Lung (tissue), 12 donors: ENCODE results near the gene RPRD1B. TPM values are rescaled to one million over a fixed set of nuclear protein-coding genes. Genes with fewer than 3 reads are reported as not detected.
A peak's percentile ranks its signal among the peaks of the same experiment; 100 is the strongest.

Experiments
- ATAC-seq: fragments of 200-7000 bp; cut with Tn5 transposase; one replicate; pipeline ENCODE4 v1.9.1; 2020; ENCODE audit warnings: moderate number of reproducible peaks; ENCODE audit not compliant: insufficient read depth, low FRiP score
- DNase-seq, 3 donors: peaks; one replicate each; pipeline ENCODE4 v3.0.0-alpha.2; 2013 to 2017
- H3K27ac ChIP-seq, 2 donors: one replicate each; pipeline ENCODE4 v1.5.1; 2013; ENCODE audit warnings: mild to moderate bottlenecking in 2 of 2, moderate library complexity in 2 of 2, control low read depth in 1 of 2, inconsistent platforms in 1 of 2, low read depth in 1 of 2, low read length in 1 of 2
- H3K27me3 ChIP-seq, 3 donors: one replicate each; pipeline ENCODE4 v1.5.1; 2013; ENCODE audit warnings: low read length in 2 of 3; ENCODE audit not compliant: control insufficient read depth in 3 of 3, insufficient read depth in 3 of 3
- H3K36me3 ChIP-seq, 4 donors: one replicate each; pipeline ENCODE4 v1.5.1; 2013; ENCODE audit warnings: low read length in 4 of 4, mild to moderate bottlenecking in 1 of 4, moderate library complexity in 1 of 4; ENCODE audit not compliant: control insufficient read depth in 4 of 4, insufficient read depth in 4 of 4
- H3K4me1 ChIP-seq, 5 donors: one replicate each; pipeline ENCODE4 v1.5.1; 2013; ENCODE audit warnings: low read length in 5 of 5, mild to moderate bottlenecking in 2 of 5, moderate library complexity in 1 of 5; ENCODE audit not compliant: control insufficient read depth in 5 of 5, insufficient read depth in 5 of 5
- H3K4me3 ChIP-seq: one replicate; pipeline ENCODE4 v1.5.1; 2013; ENCODE audit warnings: mild to moderate bottlenecking, control low read depth, moderate library complexity
- H3K9ac ChIP-seq, 2 donors: one replicate each; pipeline ENCODE4 v1.5.1; 2013; ENCODE audit warnings: low read length in 2 of 2, control low read depth in 1 of 2; ENCODE audit not compliant: insufficient read depth in 1 of 2
- H3K9me3 ChIP-seq, 4 donors: one replicate each; pipeline ENCODE4 v1.5.1; 2013; ENCODE audit warnings: low read length in 3 of 4, mild to moderate bottlenecking in 1 of 4, moderate library complexity in 1 of 4; ENCODE audit not compliant: control insufficient read depth in 4 of 4, insufficient read depth in 3 of 4
- CTCF ChIP-seq: IDR thresholded peaks from 2 replicates; pipeline ENCODE4 v1.5.1; 2012; ENCODE audit warnings: mild to moderate bottlenecking; ENCODE audit errors: control extremely low read depth, extremely low read depth
- WGBS, 2 donors: extraction: QIAGEN DNeasy Blood & Tissue Kit; methylation state at CpG; one replicate each; pipeline ENCODE4 v1.1.7; 2013; 5-methylcytosine and 5-hydroxymethylcytosine counted together
- polyA plus RNA-seq, 2 donors: library from polyadenylated mRNA; stranded (reverse); fragments of 200-250 nt; gene quantifications; one replicate each; pipeline ENCODE4 v1.2.1, GENCODE V29; 2013
- total RNA-seq, 2 donors: library from RNA; depleted of rRNA in 1 of 2; stranded (reverse); fragments of >200 nt in 1 of 2; gene quantifications; one replicate each; pipeline ENCODE4 v1.2.1, GENCODE V29; 2014 to 2021
- donor health status: control.
- donor health status: control.
- donor health status: Bipolar disorder and iron deficiency.
- donor health status: healthy.
- donor health status: DM: yes; HTN: yes; CAD: no.

Gene RPRD1B
- total and polyA plus RNA-seq, 4 donors = 6.8 to 58.6 (median 26.6) TPM

- Histone ChIP-seq H3K9ac (no peak overlapping the region), H3K36me3 (peaks cover 14 to 36% (median 28%) of the 10 kb centered on the region in 4 donors), H3K4me3 (no peak overlapping the region), H3K27ac (no peak overlapping the region), H3K27me3 (no peaks in the 10 kb centered on the region), H3K9me3 (no peaks in the 10 kb centered on the region), H3K4me1 (peaks cover 0 to 14% (median 3%) of the 10 kb centered on the region in 5 donors)
- TF ChIP-seq CTCF = peak; percentile 68
- WGBS, 2 donors = 27 to 31% methylated on average over 7 of the region's 7 CpGs
- ATAC-seq (peak; percentile 72), DNase-seq (peak; percentile 78 to 82 (median 80))
Observed at GRCh38 chr20:38057351-38057972, 23.9 kb downstream of the RPRD1B start.

GRCh38 chr20:38059832-38060231 is 26.3 kb downstream of the RPRD1B start:
- Histone ChIP-seq H3K27me3 (no peaks in the 10 kb centered on the region), H3K36me3 (peaks cover 21 to 38% (median 30%) of the 10 kb centered on the region in 4 donors), H3K4me1 (peaks cover 0 to 34% (median 11%) of the 10 kb centered on the region in 5 donors), H3K4me3 (no peak overlapping the region), H3K9me3 (no peaks in the 10 kb centered on the region), H3K9ac (no peak overlapping the region), H3K27ac (no peak overlapping the region)
- WGBS, 2 donors = 71 to 88% methylated on average over 5 of the region's 5 CpGs
- TF ChIP-seq CTCF = no peak
- DNase-seq = no peak
- ATAC-seq = no peak

GRCh38 chr20:38060536-38060935 is 27.0 kb downstream of the RPRD1B start:
- peaks cover 0 to 35% (median 12%) of the 10 kb centered on the region in 5 donors for H3K4me1 ChIP-seq
- 84 to 87% methylated on average over 5 of the region's 5 CpGs for WGBS, 2 donors
- H3K27me3 ChIP-seq = no peaks in the 10 kb centered on the region
- no peak overlapping the region for H3K27ac ChIP-seq
- no peaks in the 10 kb centered on the region for H3K9me3 ChIP-seq
- ATAC-seq = no peak
- H3K4me3 ChIP-seq = no peak overlapping the region
- H3K9ac ChIP-seq = no peak overlapping the region
- TF ChIP-seq CTCF = no peak
- H3K36me3 ChIP-seq = peaks cover 22 to 38% (median 32%) of the 10 kb centered on the region in 4 donors
- DNase-seq = no peak
